NCI-H510A (cell line): ENCODE results near the gene SERPINA3.

Experiments
- DNase-seq: peaks from one replicate; lab custom pipeline; 2025; lab: John Stamatoyannopoulos, UW

SERPINA3 gene

GRCh38 chr14:94655169-94655710 is 43.0 kb downstream of the SERPINA3 start:
- DNase-seq = no peak

- DNase-seq = no peak
Observed at GRCh38 chr14:94656043-94656442, 43.9 kb downstream of the SERPINA3 start.

DNA sequence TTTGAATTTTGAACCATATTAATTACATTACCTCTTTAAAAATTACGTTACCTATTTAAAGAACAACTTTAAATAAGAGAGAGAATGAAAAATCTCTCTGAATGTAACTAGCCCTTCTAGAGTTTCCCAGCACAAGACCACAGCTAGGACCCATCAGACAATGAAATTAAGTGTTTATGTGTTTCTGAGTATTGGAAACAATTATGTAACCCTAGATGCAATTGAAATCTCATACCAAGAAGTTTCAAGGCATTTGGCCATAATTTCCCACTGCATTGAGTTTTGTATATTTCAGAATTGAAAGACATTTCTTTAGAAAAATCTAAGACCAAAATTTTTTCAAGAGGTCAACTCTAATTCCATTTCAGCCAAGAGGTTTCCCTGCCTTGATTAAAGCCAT is 47.1 kb downstream of the SERPINA3 start:
- no peak for DNase-seq

- DNase-seq = no peak
Observed at GRCh38 chr14:94659901-94660300, 47.7 kb downstream of the SERPINA3 start.

- DNase-seq = no peak
Observed at GRCh38 chr14:94660306-94660946, 48.2 kb downstream of the SERPINA3 start.

DNA sequence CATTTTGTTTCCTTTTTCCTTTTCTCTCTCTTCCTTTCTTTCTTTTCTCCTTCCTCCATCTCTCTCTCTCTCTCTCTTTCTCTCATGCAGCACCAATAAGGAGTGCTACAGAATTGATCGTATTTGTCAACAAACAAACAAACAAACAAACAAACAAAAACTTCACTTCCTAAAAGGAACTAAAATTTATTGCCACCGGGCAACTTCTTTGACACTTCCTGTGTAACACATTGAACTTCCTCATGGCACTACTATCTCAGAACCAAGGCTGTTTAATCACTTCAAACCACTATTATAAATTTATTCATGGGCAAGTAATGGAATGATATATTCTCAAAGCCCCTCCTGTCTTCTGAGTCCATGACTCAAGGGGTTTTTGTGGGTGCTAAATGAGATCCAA is 51.3 kb downstream of the SERPINA3 start:
- DNase-seq = no peak

DNA sequence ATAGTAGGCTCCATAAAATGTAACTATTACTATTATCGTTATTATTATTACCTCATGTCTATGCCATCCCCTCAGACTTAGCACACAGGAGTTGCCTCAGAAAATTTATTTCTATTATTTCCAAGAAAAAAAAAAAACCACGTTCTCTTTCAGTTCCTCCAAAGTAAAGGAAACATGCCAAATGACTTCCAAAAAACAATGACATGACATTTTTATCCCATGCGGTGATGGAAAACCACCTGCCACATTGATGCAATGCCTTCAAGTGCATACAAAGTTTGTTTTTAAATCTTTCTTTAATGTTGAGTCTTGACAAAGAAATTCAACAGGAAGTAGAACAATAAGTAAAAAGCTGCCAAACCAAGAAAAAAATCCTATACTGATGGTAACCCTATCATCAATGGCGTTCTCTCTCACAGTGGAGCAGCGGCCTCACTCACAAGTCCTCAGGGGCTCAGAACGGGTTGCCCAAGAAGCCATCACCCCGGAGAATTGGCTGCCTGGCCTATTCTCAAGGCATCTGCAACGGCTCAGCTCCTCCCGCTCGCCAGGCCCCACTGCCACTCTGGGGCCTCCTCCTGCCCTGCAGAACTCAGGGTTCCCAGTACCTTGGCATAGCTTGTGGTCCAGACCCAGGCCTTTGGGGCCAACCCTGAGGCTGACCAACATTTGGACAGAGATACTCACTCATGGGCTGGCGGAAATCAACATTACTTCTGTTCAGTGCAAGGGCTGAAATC is 51.9 kb downstream of the SERPINA3 start:
- no peak for DNase-seq

GRCh38 chr14:94665121-94665520 is 52.9 kb downstream of the SERPINA3 start:
- DNase-seq = no peak

GRCh38 chr14:94665544-94665943 is 53.4 kb downstream of the SERPINA3 start:
- no peak for DNase-seq

DNA sequence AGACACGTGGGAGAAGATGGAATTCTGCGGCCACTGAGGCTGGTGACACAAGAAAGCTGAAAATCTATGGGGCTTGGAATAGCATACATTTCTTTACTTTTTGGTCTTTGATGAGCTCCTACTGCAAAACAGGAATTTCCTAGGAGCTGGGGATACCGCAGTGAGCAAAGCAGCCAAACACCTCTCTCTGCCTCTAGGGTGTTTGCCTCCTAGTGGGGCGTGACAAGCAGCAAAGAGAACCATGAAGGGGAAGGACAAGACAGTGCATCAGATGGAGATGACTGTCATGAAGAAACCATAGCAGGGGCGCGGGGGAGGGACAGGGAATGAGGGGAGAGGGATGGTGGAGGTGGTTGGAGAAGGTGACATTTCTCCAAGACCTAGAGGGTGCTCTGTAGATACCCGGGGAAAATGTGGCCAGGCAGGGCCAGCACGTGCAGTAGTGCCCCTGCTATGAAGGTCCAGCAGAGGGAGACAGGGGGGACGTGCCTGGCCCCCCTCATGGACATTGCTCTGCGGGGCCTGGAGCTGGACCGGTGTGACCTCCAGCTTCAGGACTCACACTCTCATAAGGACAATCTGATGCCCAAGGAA is 58.6 kb downstream of the SERPINA3 start:
- DNase-seq = no peak

- no peak for DNase-seq
Observed at GRCh38 chr14:94671870-94672444, 59.8 kb downstream of the SERPINA3 start.

DNA sequence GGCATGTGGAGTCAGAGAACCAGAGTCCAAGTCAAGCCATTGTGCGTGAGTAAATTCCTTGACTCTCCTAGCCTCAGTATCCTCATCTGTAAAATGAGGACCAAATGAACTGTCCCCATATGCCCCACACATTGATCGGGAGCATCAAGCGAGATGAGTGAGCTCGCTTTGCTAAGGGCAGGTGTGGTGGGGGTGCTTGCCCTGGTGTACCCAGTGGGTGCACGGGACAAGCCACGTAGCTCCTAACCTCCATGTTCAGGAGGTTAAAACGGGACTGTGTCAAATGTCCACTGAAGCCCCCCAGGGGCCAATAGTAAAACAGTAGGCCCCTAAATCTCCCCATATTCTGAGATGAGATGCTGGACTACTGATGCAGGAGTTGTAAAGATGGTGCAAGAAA is 60.9 kb downstream of the SERPINA3 start:
- DNase-seq = no peak
